Measurements from ENCODE around the gene MCL1.

GRCh38 chr1:150579110-150579944, at the start of gene MCL1:
- TF ChIP-seq CTCF (IDR thresholded peaks at IDR 0.05), result peak; percentile 15; the same call in 1 of the 2 replicates
- TF ChIP-seq ZFX (IDR thresholded peaks at IDR 0.05; ENCODE audit: borderline replicate concordance), result no peak; the same call in 1 of the 2 replicates

Data from 22Rv1 (cell line).